Endothelial cell of umbilical vein (primary cell): Measurements from ENCODE around the gene MOGAT1. TPM values are rescaled to one million over a fixed set of nuclear protein-coding genes. Genes with fewer than 3 reads are reported as not detected.

Source experiments
- BruUV-seq: library from RNA; stranded (reverse); fragments of 400-500 nt; replicated peaks from 2 replicates; lab custom pipeline; 2021; lab: Mats Ljungman, UMichigan
- CTCF ChIA-PET: fragments of 300-600, 350-600 bp; sonication (Branson Sonifier 250); formaldehyde crosslinking; loops from one replicate; lab custom pipeline; 2021; ENCODE audit warnings: antibody characterized with exemption, inconsistent platforms; lab: Charles Lee
- POLR2A ChIA-PET: fragments of 300-600, 350-600 bp; sonication (Branson Sonifier 250); formaldehyde crosslinking; loops from one replicate; lab custom pipeline; 2021; ENCODE audit warnings: antibody characterized with exemption, inconsistent platforms; lab: Charles Lee
- DNase-seq: peaks from one replicate; pipeline ENCODE4 v3.0.0-alpha.2; 2011; ENCODE audit warnings: low read depth, low spot score
- FAIRE-seq: peaks from 2 replicates; lab custom pipeline; 2011; peaks lifted over from hg19 to GRCh38; lab: Jason Lieb, UNC
- H2AFZ ChIP-seq: 2 replicates; pipeline ENCODE4 v1.6.0; 2012; ENCODE audit warnings: low read depth, low read length, control low read depth, inconsistent platforms
- H3K27ac ChIP-seq: 2 replicates; pipeline ENCODE4 v1.5.1; 2011; ENCODE audit warnings: low read depth, mild to moderate bottlenecking, control low read depth, low read length, moderate library complexity; ENCODE audit not compliant: insufficient read depth
- H3K27me3 ChIP-seq, 2 experiments: 2 replicates each; pipeline versions ENCODE4 v1.6.0 to v1.6.1; 2011; ENCODE audit warnings: low read length in 2 of 2, mixed read lengths in 1 of 2; ENCODE audit not compliant: control insufficient read depth in 2 of 2, insufficient read depth in 2 of 2
- H3K36me3 ChIP-seq, 2 experiments: 2 replicates in 1 of 2; 3 replicates in 1 of 2; pipeline ENCODE4 v1.5.1; 2011; ENCODE audit warnings: low read length in 2 of 2, mild to moderate bottlenecking in 1 of 2, moderate library complexity in 1 of 2; ENCODE audit not compliant: control insufficient read depth in 2 of 2, insufficient read depth in 2 of 2; ENCODE audit errors: extremely low read depth in 1 of 2
- H3K4me1 ChIP-seq: 3 replicates; pipeline ENCODE4 v1.5.1; 2011; ENCODE audit warnings: mild to moderate bottlenecking, low read length; ENCODE audit not compliant: control insufficient read depth, insufficient read depth; ENCODE audit errors: extremely low read depth
- H3K4me2 ChIP-seq: 2 replicates; pipeline ENCODE4 v1.6.1; 2011; ENCODE audit warnings: low read length, control low read depth, mixed read lengths; ENCODE audit not compliant: insufficient read depth
- H3K4me3 ChIP-seq, 3 experiments: fragments of 200-600 bp in 1 of 3; sonication (generic), shearing (Covaris generic) in 1 of 3; replicated peaks in 1 of 3; 2 replicates each; pipeline ENCODE4 v1.5.1; 2011 to 2016; ENCODE audit warnings: control low read depth in 3 of 3, low read length in 3 of 3, mild to moderate bottlenecking in 2 of 3, inconsistent platforms in 1 of 3, low read depth in 1 of 3, moderate library complexity in 1 of 3; ENCODE audit not compliant: insufficient read depth in 1 of 3
- H3K79me2 ChIP-seq: 2 replicates; pipeline ENCODE4 v1.6.0; 2012; ENCODE audit warnings: low read length, inconsistent platforms; ENCODE audit not compliant: control insufficient read depth, insufficient read depth
- H3K9ac ChIP-seq: replicated peaks from 2 replicates; pipeline ENCODE3; 2011; ENCODE audit warnings: low read length, control low read depth; ENCODE audit not compliant: insufficient read depth; ENCODE audit errors: extremely low read depth
- H3K9me1 ChIP-seq: replicated peaks from 3 replicates; pipeline ENCODE4 v1.6.0; 2011; ENCODE audit warnings: mild to moderate bottlenecking, low read length; ENCODE audit not compliant: control insufficient read depth, insufficient read depth; ENCODE audit errors: extremely low read depth
- H3K9me3 ChIP-seq: replicated peaks from 2 replicates; pipeline ENCODE4 v1.5.1; 2012; ENCODE audit warnings: low read length, inconsistent platforms; ENCODE audit not compliant: control insufficient read depth, insufficient read depth
- H4K20me1 ChIP-seq: replicated peaks from 2 replicates; pipeline ENCODE3; 2011; ENCODE audit warnings: mild to moderate bottlenecking, low read length; ENCODE audit not compliant: control insufficient read depth, insufficient read depth; ENCODE audit errors: extremely low read depth
- EZH2 ChIP-seq: IDR thresholded peaks from 2 replicates; pipeline ENCODE4 v1.6.1; 2012; ENCODE audit warnings: borderline replicate concordance, low read depth, mild to moderate bottlenecking, moderate library complexity, low read length, inconsistent platforms; ENCODE audit not compliant: severe bottlenecking
- FOS ChIP-seq: IDR thresholded peaks from 2 replicates; pipeline ENCODE4 v1.6.1; 2011; ENCODE audit warnings: mild to moderate bottlenecking, low read length, moderate library complexity, borderline replicate concordance; ENCODE audit not compliant: insufficient read depth
- JUN ChIP-seq: IDR thresholded peaks from 2 replicates; pipeline ENCODE4 v1.6.1; 2011; ENCODE audit warnings: borderline replicate concordance, low read depth; ENCODE audit not compliant: insufficient read length, insufficient read depth
- MYC ChIP-seq: IDR thresholded peaks from one replicate; pipeline ENCODE4 v1.6.1; 2011; ENCODE audit warnings: mild to moderate bottlenecking, low read depth, low read length
- POLR2AphosphoS5 ChIP-seq: IDR thresholded peaks from 2 replicates; pipeline ENCODE4 v1.6.1; 2012; ENCODE audit warnings: low read depth, mild to moderate bottlenecking, control low read depth, low read length, moderate library complexity; ENCODE audit not compliant: insufficient read depth
- dilution Hi-C: fragments of 300-500 bp; cut with MboI; formaldehyde crosslinking; loops from one replicate; pipeline ENCODE4 v1.15.0; 2019; ENCODE audit warnings: low sequenced_read_pairs; ENCODE audit not compliant: extremely low pct_ligation_motif_present
- intact Hi-C: fragments of 100-400 bp; cut with micrococcal nuclease; formaldehyde crosslinking; loops from one replicate; pipeline ENCODE4 v1.10.0; 2022
- polyA plus RNA-seq, 4 experiments: library from polyadenylated mRNA; depleted of rRNA in 3 of 4; stranded (reverse) in 3 of 4; unstranded in 1 of 4; fragments of >200 nt; gene quantifications; 2 replicates each; pipeline versions ENCODE4 v1.2.1 to v1.2.3, GENCODE V29; 2011 to 2012; ENCODE audit warnings: missing spikeins in 1 of 4
- total RNA-seq: library from RNA; stranded (reverse); gene quantifications from 2 replicates; pipeline ENCODE4 v1.2.3, GENCODE V29; 2021
- TF ChIP-seq, protein P1 (sequence below), 2 donors: IDR thresholded peaks; 1 replicate in 1 of 2; 2 replicates in 1 of 2; pipeline ENCODE4 v1.5.1; 2011; ENCODE audit warnings: low read length in 2 of 2, mild to moderate bottlenecking in 2 of 2, moderate library complexity in 2 of 2, control low read depth in 1 of 2, inconsistent platforms in 1 of 2, low read depth in 1 of 2; ENCODE audit not compliant: insufficient read depth in 1 of 2; ENCODE audit errors: extremely low read depth in 1 of 2

Gene MOGAT1
- total and polyA plus RNA-seq, 2 donors (not counting 3 experiments of a cell fraction or from before 2014, with no cell fraction given) = not detected

GRCh38 chr2:222673883-222674282 is 2.4 kb downstream of the MOGAT1 start:
- Histone ChIP-seq H3K36me3 (no peaks in the 10 kb centered on the region), H3K27me3 (peaks cover 31 to 32% of the 10 kb centered on the region in 2 experiments), H3K79me2 (no peaks in the 10 kb centered on the region), H4K20me1 (no peaks in the 10 kb centered on the region), H3K4me2 (no peak overlapping the region), H3K4me3 (no peak overlapping the region), H3K4me1 (peaks cover 4% of the 10 kb centered on the region), H3K9me1 (no peaks in the 10 kb centered on the region), H3K27ac (no peak overlapping the region), H2AFZ (no peak overlapping the region), H3K9ac (no peak overlapping the region), H3K9me3 (no peaks in the 10 kb centered on the region)
- dilution Hi-C loops = no loop called here
- no peak for DNase-seq
- intact Hi-C loops = no loop called here
- no peak for FAIRE-seq
- TF ChIP-seq MYC = no peak
- TF ChIP-seq EZH2 = no peak
- TF ChIP-seq, protein P1, sequence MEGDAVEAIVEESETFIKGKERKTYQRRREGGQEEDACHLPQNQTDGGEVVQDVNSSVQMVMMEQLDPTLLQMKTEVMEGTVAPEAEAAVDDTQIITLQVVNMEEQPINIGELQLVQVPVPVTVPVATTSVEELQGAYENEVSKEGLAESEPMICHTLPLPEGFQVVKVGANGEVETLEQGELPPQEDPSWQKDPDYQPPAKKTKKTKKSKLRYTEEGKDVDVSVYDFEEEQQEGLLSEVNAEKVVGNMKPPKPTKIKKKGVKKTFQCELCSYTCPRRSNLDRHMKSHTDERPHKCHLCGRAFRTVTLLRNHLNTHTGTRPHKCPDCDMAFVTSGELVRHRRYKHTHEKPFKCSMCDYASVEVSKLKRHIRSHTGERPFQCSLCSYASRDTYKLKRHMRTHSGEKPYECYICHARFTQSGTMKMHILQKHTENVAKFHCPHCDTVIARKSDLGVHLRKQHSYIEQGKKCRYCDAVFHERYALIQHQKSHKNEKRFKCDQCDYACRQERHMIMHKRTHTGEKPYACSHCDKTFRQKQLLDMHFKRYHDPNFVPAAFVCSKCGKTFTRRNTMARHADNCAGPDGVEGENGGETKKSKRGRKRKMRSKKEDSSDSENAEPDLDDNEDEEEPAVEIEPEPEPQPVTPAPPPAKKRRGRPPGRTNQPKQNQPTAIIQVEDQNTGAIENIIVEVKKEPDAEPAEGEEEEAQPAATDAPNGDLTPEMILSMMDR (IDR thresholded peaks at IDR 0.05; ENCODE audit: extremely low read depth in 1 of 2, insufficient read depth in 1 of 2, low read depth in 1 of 2, low read length in 2 of 2) = no peak
- TF ChIP-seq POLR2AphosphoS5 = no peak
- no peak for TF ChIP-seq JUN
- TF ChIP-seq FOS = no peak
- CTCF ChIA-PET = interaction anchor here (1.6 kb wide), 1 partner anchor 17 kb away, joined by 5 read pairs; no protein-coding TSS in a partner anchor
- BruUV-seq = no TSS peak
- POLR2A ChIA-PET = no interaction called here
